Skin of body (tissue), 2 donors: ENCODE measurements around the gene PLXNC1. TPM values are rescaled to one million over a fixed set of nuclear protein-coding genes. Genes with fewer than 3 reads are reported as not detected.
A peak's percentile ranks its signal among the peaks of the same experiment; 100 is the strongest.

Experiments
- DNase-seq: peaks from one replicate; lab custom pipeline; 2025; lab: John Stamatoyannopoulos, UW
- total RNA-seq: library from RNA; depleted of rRNA; stranded (reverse); fragments of >200 nt; gene quantifications from one replicate; pipeline ENCODE4 v1.2.3, GENCODE V29; 2014

The PLXNC1 gene
- total RNA-seq, 1 donor from 2014 or later: 15.5 TPM

- DNase-seq: no peak
These were observed 87.5 kb downstream of the PLXNC1 start for GRCh38 chr12:94235848-94236247.

- no peak for DNase-seq
These were observed 91.1 kb downstream of the PLXNC1 start for GRCh38 chr12:94239332-94239993.

- no peak for DNase-seq
These were observed 91.8 kb downstream of the PLXNC1 start for GRCh38 chr12:94240171-94240570.

GRCh38 chr12:94242901-94243300 lies 94.5 kb downstream of the PLXNC1 start:
- DNase-seq: no peak

GRCh38 chr12:94244165-94245133 lies 96.1 kb downstream of the PLXNC1 start:
- DNase-seq: no peak

GRCh38 chr12:94245631-94246383 lies 97.4 kb downstream of the PLXNC1 start:
- DNase-seq: no peak

GRCh38 chr12:94247246-94247645 lies 98.9 kb downstream of the PLXNC1 start:
- DNase-seq: no peak

- peak; percentile 34 for DNase-seq
These were observed 100.2 kb downstream of the PLXNC1 start for GRCh38 chr12:94248582-94248981.

- DNase-seq: no peak
These were observed 101.8 kb downstream of the PLXNC1 start for GRCh38 chr12:94250130-94250529.

- DNase-seq: peak; percentile 75
These were observed 105.9 kb downstream of the PLXNC1 start for GRCh38 chr12:94254270-94254669.

GRCh38 chr12:94255006-94255405 lies 106.6 kb downstream of the PLXNC1 start:
- DNase-seq: peak; percentile 69

GRCh38 chr12:94255428-94255827 lies 107.1 kb downstream of the PLXNC1 start:
- no peak for DNase-seq

- DNase-seq: no peak
These were observed 110.2 kb downstream of the PLXNC1 start for GRCh38 chr12:94258593-94258992.

- no peak for DNase-seq
These were observed 111.6 kb downstream of the PLXNC1 start for GRCh38 chr12:94260017-94260416.

- no peak for DNase-seq
These were observed 112.3 kb downstream of the PLXNC1 start for GRCh38 chr12:94260717-94261116.

GRCh38 chr12:94261119-94261518 lies 112.7 kb downstream of the PLXNC1 start:
- DNase-seq: peak; percentile 68

GRCh38 chr12:94261786-94262185 lies 113.4 kb downstream of the PLXNC1 start:
- DNase-seq: peak; percentile 59

- peak; percentile 94 for DNase-seq
These were observed 114.0 kb downstream of the PLXNC1 start for GRCh38 chr12:94262228-94263010.

GRCh38 chr12:94263011-94263811 lies 114.8 kb downstream of the PLXNC1 start:
- no peak for DNase-seq

GRCh38 chr12:94263905-94264561 lies 115.7 kb downstream of the PLXNC1 start:
- peak; percentile 68 for DNase-seq
